ENCODE measurements around the gene SREBF2. TPM values are rescaled to one million over a fixed set of nuclear protein-coding genes. Genes with fewer than 3 reads are reported as not detected.

The SREBF2 gene
- total and polyA plus RNA-seq, 2 donors = 15.8 to 41.0 TPM

- no peaks in the 10 kb centered on the region for H3K9me3 ChIP-seq (ENCODE audit: control insufficient read depth in 2 of 2, insufficient read depth in 1 of 2, low read length in 1 of 2)
- H3K27me3 ChIP-seq (ENCODE audit: control insufficient read depth in 2 of 2, insufficient read depth in 1 of 2, low read length in 1 of 2) = peaks cover 20 to 31% of the 10 kb centered on the region in 2 donors
- H3K4me3 ChIP-seq (ENCODE audit: low read length in 2 of 2) = no peak overlapping the region
- no peaks in the 10 kb centered on the region for H3K4me1 ChIP-seq (ENCODE audit: control insufficient read depth in 2 of 2, insufficient read depth in 2 of 2, low read length in 2 of 2)
- peaks cover 64 to 66% of the 10 kb centered on the region in 2 donors for H3K36me3 ChIP-seq (ENCODE audit: control insufficient read depth in 2 of 2, insufficient read depth in 2 of 2, low read length in 1 of 2)
- 96% methylated on average over 23 of the region's 23 CpGs for WGBS
- DNase-seq (ENCODE audit: low read depth in 6 of 9, low spot score in 9 of 9) = no peak
- H3K27ac ChIP-seq (ENCODE audit: low read depth in 1 of 2, low read length in 1 of 2) = no peak overlapping the region
These were observed 72.7 kb downstream of the SREBF2 start for GRCh38 chr22:41905411-41906202.

- Histone ChIP-seq H3K4me3 (ENCODE audit: low read length in 2 of 2) (no peak overlapping the region), H3K9me3 (ENCODE audit: control insufficient read depth in 2 of 2, insufficient read depth in 1 of 2, low read length in 1 of 2) (no peaks in the 10 kb centered on the region), H3K27ac (ENCODE audit: low read depth in 1 of 2, low read length in 1 of 2) (no peak overlapping the region), H3K27me3 (ENCODE audit: control insufficient read depth in 2 of 2, insufficient read depth in 1 of 2, low read length in 1 of 2) (peaks cover 31 to 43% of the 10 kb centered on the region in 2 donors), H3K36me3 (ENCODE audit: control insufficient read depth in 2 of 2, insufficient read depth in 2 of 2, low read length in 1 of 2) (peaks cover 54% of the 10 kb centered on the region in 2 donors), H3K4me1 (ENCODE audit: control insufficient read depth in 2 of 2, insufficient read depth in 2 of 2, low read length in 2 of 2) (peaks cover 0 to 7% of the 10 kb centered on the region in 2 donors)
- 95% methylated on average over 5 of the region's 5 CpGs for WGBS
- DNase-seq (ENCODE audit: low read depth in 6 of 9, low spot score in 9 of 9) = no peak
These were observed 73.9 kb downstream of the SREBF2 start for GRCh38 chr22:41906822-41907221.

- Histone ChIP-seq H3K36me3 (ENCODE audit: control insufficient read depth in 2 of 2, insufficient read depth in 2 of 2, low read length in 1 of 2) (peaks cover 46% of the 10 kb centered on the region in 2 donors), H3K27ac (ENCODE audit: low read depth in 1 of 2, low read length in 1 of 2) (no peak overlapping the region), H3K4me3 (ENCODE audit: low read length in 2 of 2) (no peak overlapping the region), H3K4me1 (ENCODE audit: control insufficient read depth in 2 of 2, insufficient read depth in 2 of 2, low read length in 2 of 2) (peaks cover 0 to 7% of the 10 kb centered on the region in 2 donors), H3K27me3 (ENCODE audit: control insufficient read depth in 2 of 2, insufficient read depth in 1 of 2, low read length in 1 of 2) (peaks cover 40 to 52% of the 10 kb centered on the region in 2 donors), H3K9me3 (ENCODE audit: control insufficient read depth in 2 of 2, insufficient read depth in 1 of 2, low read length in 1 of 2) (no peaks in the 10 kb centered on the region)
- WGBS = 94% methylated on average over 10 of the region's 10 CpGs
- DNase-seq (ENCODE audit: low read depth in 6 of 9, low spot score in 9 of 9) = no peak
These were observed 74.8 kb downstream of the SREBF2 start for GRCh38 chr22:41907436-41908401.

GRCh38 chr22:41908411-41909309 is 75.8 kb downstream of the SREBF2 start:
- Histone ChIP-seq H3K36me3 (ENCODE audit: control insufficient read depth in 2 of 2, insufficient read depth in 2 of 2, low read length in 1 of 2) (peaks cover 37% of the 10 kb centered on the region in 2 donors), H3K27ac (ENCODE audit: low read depth in 1 of 2, low read length in 1 of 2) (no peak overlapping the region), H3K27me3 (ENCODE audit: control insufficient read depth in 2 of 2, insufficient read depth in 1 of 2, low read length in 1 of 2) (peaks cover 48 to 62% of the 10 kb centered on the region in 2 donors), H3K4me1 (ENCODE audit: control insufficient read depth in 2 of 2, insufficient read depth in 2 of 2, low read length in 2 of 2) (peaks cover 0 to 7% of the 10 kb centered on the region in 2 donors), H3K9me3 (ENCODE audit: control insufficient read depth in 2 of 2, insufficient read depth in 1 of 2, low read length in 1 of 2) (no peaks in the 10 kb centered on the region), H3K4me3 (ENCODE audit: low read length in 2 of 2) (no peak overlapping the region)
- DNase-seq (ENCODE audit: low read depth in 6 of 9, low spot score in 9 of 9) = no peak
- WGBS = 80% methylated on average over 14 of the region's 14 CpGs

- Histone ChIP-seq H3K36me3 (ENCODE audit: control insufficient read depth in 2 of 2, insufficient read depth in 2 of 2, low read length in 1 of 2) (peaks cover 28 to 29% of the 10 kb centered on the region in 2 donors), H3K27ac (ENCODE audit: low read depth in 1 of 2, low read length in 1 of 2) (peak overlapping the region in 1 of 2 donors; percentile 44), H3K4me1 (ENCODE audit: control insufficient read depth in 2 of 2, insufficient read depth in 2 of 2, low read length in 2 of 2) (peaks cover 0 to 7% of the 10 kb centered on the region in 2 donors), H3K4me3 (ENCODE audit: low read length in 2 of 2) (no peak overlapping the region), H3K27me3 (ENCODE audit: control insufficient read depth in 2 of 2, insufficient read depth in 1 of 2, low read length in 1 of 2) (peaks cover 57 to 69% of the 10 kb centered on the region in 2 donors), H3K9me3 (ENCODE audit: control insufficient read depth in 2 of 2, insufficient read depth in 1 of 2, low read length in 1 of 2) (no peaks in the 10 kb centered on the region)
- 37% methylated on average over 55 of the region's 55 CpGs for WGBS
- no peak for DNase-seq (ENCODE audit: low read depth in 6 of 9, low spot score in 9 of 9)
These were observed 76.6 kb downstream of the SREBF2 start for GRCh38 chr22:41909310-41910049.

GRCh38 chr22:41910050-41911000 is 77.4 kb downstream of the SREBF2 start:
- WGBS = 3% methylated on average over 112 of the region's 112 CpGs
- Histone ChIP-seq H3K36me3 (ENCODE audit: control insufficient read depth in 2 of 2, insufficient read depth in 2 of 2, low read length in 1 of 2) (peaks cover 20 to 21% of the 10 kb centered on the region in 2 donors), H3K27ac (ENCODE audit: low read depth in 1 of 2, low read length in 1 of 2) (no peak overlapping the region), H3K4me1 (ENCODE audit: control insufficient read depth in 2 of 2, insufficient read depth in 2 of 2, low read length in 2 of 2) (peaks cover 0 to 10% of the 10 kb centered on the region in 2 donors), H3K9me3 (ENCODE audit: control insufficient read depth in 2 of 2, insufficient read depth in 1 of 2, low read length in 1 of 2) (no peaks in the 10 kb centered on the region), H3K4me3 (ENCODE audit: low read length in 2 of 2) (peak overlapping the region in 1 of 2 donors; percentile 23), H3K27me3 (ENCODE audit: control insufficient read depth in 2 of 2, insufficient read depth in 1 of 2, low read length in 1 of 2) (peaks cover 64 to 76% of the 10 kb centered on the region in 2 donors)
- no peak for DNase-seq (ENCODE audit: low read depth in 6 of 9, low spot score in 9 of 9)

GRCh38 chr22:41911001-41911611 is 78.2 kb downstream of the SREBF2 start:
- peak overlapping the region in 1 of 2 donors; percentile 23 for H3K4me3 ChIP-seq (ENCODE audit: low read length in 2 of 2)

More at GRCh38 chr22:41911001-41911611, 78.2 kb downstream of the SREBF2 start:
- Histone ChIP-seq H3K4me1 (ENCODE audit: control insufficient read depth in 2 of 2, insufficient read depth in 2 of 2, low read length in 2 of 2) (peaks cover 0 to 12% of the 10 kb centered on the region in 2 donors), H3K27me3 (ENCODE audit: control insufficient read depth in 2 of 2, insufficient read depth in 1 of 2, low read length in 1 of 2) (peaks cover 72 to 84% of the 10 kb centered on the region in 2 donors), H3K9me3 (ENCODE audit: control insufficient read depth in 2 of 2, insufficient read depth in 1 of 2, low read length in 1 of 2) (no peaks in the 10 kb centered on the region), H3K36me3 (ENCODE audit: control insufficient read depth in 2 of 2, insufficient read depth in 2 of 2, low read length in 1 of 2) (peaks cover 13 to 15% of the 10 kb centered on the region in 2 donors), H3K27ac (ENCODE audit: low read depth in 1 of 2, low read length in 1 of 2) (no peak overlapping the region)
- no peak for DNase-seq (ENCODE audit: low read depth in 6 of 9, low spot score in 9 of 9)
- 9% methylated on average over 37 of the region's 37 CpGs for WGBS

Data from thymus (tissue), 11 donors.